Medulla oblongata (tissue), 1 donor: ENCODE results near the gene MB.
"Not testable (repeated sequence)": the region's sequence is repeated elsewhere in the genome, so short reads cannot be mapped to it uniquely, and the experiment has no call there.

Experiments used
- DNase-seq: peaks from one replicate; pipeline ENCODE4 v3.0.0-alpha.2; 2015; ENCODE audit errors: extremely low spot score

Gene MB

DNA sequence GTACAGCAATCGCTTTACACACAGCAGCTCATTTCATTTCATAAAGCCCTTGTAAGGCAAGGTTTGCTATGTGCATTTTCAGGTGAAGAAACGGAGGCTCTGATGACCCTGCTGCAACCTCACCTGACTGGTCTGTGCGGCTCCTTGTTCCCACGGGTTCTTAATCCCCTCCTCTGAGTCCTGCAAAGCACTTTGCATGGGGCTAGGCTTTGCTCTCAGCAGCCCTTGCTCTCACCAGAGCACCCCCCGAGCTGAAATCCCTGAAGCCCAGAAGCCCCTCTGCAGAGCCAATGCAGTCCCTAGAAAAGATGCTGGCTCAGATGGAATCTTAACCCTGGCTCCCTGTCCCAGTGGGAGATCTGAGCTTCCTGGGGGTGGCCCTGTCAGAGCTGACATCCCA, 20.1 kb upstream of the MB start:
- no peak for DNase-seq

DNA sequence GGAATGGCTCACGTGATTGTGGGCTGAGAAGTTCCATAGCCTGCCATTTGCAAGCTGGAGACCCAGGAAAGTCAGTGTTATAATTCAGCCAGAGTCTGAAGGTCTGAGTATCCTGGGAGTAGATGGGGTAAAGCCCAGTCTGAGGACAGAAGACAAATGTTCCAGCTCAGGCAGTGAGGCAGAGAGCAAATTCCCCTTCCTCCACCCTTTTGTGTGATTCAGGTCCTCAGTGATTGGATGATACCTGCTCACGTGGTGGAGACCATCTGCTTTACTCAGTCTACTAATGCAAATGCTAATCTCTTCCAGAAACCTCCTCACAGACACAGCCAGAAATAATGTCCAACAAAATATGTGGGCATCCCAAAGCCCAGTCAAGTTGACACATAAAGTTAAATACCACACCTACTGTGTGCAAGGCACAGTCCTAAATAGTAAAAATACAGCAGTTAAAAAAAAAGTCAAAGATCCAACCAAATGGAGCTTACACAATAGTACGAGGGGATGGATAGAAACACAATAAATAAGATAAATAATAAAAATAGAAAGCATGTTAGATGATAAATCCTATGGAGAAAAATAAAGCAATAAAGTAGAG, 17.9 kb upstream of the MB start:
- DNase-seq = no peak

DNA sequence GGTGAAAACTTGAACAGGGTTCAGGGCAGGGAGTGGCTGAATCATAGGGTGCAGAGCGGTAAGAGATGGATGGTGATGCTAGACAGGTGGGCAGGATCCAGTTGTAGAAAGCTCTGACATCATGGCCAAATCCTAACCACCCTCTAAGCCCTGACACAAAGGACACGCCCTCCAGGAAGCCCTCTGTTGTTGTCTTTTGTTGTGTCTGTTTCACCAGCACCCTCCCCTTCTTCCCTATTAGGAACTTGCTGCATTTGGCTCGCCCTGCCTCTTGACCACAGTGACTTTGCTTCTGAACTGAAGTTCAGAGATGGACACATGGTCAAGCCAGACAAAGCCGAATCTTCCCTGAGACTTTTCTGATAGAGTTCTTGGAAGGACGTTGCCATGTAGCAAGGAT, 16.9 kb upstream of the MB start:
- no peak for DNase-seq

DNA sequence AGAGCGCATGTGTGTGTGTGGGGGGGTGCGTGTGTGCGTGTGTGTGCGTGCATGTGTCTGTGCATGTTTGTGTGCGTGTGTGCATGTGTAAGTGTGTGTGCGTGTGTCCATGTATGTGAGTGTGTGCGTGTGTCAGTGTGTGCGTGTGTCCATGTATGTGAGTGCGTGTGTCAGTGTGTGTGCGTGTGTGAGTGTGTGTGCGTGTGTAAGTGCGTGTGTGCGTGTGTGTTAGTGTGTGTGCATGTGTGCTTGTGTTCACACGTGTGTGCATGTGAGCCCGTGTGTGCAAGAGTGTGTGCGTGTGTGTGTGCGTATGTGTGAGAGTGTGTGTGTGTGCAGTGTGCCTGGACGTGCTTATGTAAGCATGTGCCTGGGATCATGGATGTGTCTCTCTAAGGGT, 16.4 kb upstream of the MB start:
- DNase-seq = no peak

DNA sequence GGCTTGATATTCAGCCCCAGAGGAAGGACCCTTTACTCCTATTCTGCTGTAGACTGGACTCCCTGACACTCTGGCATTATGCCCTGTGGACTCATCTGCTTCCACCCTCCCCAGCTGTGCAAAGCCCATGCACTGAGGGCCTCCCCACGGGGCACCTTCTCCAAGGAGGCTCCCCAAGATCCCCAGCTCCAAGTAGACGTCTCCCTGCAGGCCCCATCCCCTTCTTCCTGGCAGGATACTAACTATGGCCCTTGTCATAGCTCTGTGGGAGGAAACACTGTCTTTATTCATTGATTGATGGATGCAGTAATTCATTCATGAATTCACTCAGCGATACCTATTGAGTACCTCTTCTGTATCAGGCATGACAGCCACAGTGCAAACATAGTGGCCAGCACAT, 15.8 kb upstream of the MB start:
- no peak for DNase-seq

DNA sequence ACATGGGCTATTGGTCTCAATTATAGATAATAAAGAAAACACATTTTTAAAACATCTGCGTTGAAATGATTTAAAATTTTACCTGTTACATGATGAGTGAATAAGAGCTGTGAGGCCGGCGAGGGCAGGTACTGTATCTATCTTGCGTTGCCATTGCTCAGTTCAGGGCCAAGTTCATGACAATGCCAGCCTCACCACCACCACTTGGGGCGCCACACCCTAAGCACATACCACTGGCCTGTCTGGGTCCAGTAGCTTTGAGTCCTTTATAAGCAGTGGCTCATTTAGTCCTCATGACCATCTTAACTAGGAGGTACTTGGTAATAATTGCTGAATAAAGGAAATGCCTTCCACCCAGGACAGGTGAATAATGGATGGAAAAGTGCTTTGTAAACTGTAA, 14.5 kb upstream of the MB start:
- DNase-seq = no peak

DNA sequence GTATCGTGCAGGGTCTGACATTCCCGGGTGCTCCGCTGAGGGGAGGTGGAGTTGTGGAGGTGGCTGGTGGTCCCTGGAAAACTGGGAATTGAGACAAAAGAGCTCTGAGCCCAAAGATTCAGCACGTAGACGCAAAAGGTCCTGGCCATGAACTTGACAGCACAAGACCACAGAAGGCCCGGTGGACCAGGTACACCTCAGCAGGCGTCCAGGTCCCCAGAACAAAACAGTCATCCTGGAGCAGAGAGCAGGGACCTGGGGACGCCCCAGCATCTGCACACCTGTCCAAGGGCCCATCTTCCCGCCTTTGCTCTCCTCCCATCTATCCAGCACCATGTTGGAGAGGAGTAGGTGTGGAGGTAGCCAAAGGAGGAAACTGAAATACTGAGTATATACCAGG, 13.8 kb upstream of the MB start:
- DNase-seq = no peak

DNA sequence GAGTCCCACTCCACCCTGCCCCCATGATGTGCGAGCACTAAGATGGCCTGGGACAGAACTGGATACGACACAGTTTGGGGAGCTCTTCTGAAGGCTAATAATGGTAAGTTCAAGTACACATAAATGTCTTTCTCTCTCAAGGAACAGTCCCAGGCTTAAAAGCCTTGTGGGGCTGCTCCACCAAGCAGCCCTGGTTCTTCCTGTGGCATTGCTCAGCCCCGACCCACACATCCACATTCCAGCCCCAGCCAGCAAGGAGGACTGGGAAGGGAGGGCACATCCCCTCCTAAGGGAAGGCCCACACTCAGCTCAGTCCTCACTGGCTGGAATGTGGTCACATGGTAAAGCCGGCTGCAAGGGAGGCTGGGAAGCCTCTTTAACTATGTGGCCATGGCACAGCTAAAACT, 13.3 kb upstream of the MB start:
- DNase-seq = no peak

DNA sequence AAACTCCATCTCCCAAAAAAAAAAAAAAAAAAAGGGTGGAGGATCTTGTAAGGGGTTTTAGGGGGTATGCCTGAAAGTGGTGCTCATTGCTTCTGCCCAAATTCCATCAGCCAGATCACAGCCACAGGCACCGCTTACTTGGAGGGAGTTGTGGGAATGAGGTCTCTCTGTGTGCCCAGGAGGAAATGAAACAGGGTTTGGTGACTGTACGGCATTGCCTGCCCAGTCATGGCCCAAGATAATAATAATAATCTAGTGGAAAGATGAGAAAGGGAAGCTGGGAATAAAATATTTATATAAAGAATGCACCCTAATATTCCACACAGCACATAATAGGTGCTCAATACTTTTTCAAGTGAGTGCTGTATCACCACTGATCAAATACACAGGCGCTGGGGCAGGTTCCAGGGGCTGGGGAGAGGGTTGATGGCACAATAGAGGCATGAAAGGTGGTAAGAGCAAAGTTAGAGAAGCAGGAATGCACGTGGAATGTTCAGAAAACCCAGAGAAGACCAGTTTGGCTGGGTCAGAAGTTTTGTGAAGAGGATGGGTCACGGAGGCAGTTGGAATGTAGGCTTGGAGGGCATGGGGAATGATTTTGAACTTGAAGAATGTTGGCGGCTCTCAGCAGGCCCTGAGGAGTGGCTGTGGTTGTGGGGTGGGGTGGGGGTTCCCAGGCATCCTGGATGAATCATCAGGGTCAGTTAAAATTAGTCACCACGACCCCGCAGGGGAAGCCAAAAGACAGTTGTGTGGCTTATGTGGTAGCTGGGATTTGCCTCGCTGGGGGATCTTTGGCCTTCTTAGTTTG, 12.5 kb upstream of the MB start:
- no peak for DNase-seq

DNA sequence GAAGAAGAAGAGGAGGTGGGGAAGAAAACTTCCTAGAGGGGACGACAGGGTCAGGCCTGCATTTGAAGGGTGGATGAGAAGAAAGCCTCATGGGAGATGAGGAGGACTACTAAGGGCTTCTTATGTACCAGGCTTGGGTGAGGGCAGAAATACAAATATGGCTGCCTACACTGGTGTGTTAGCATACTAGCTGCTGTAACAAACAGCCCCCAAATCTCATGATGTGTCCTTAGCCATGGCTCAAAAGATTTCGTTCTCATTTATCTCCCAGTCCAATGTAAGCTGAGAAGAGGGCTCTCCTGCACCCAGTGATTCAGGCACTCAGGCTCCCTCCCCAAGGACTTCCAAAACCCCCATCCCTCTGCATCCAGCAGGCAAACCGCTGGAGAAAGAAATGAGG, 11.6 kb upstream of the MB start:
- no peak for DNase-seq

DNA sequence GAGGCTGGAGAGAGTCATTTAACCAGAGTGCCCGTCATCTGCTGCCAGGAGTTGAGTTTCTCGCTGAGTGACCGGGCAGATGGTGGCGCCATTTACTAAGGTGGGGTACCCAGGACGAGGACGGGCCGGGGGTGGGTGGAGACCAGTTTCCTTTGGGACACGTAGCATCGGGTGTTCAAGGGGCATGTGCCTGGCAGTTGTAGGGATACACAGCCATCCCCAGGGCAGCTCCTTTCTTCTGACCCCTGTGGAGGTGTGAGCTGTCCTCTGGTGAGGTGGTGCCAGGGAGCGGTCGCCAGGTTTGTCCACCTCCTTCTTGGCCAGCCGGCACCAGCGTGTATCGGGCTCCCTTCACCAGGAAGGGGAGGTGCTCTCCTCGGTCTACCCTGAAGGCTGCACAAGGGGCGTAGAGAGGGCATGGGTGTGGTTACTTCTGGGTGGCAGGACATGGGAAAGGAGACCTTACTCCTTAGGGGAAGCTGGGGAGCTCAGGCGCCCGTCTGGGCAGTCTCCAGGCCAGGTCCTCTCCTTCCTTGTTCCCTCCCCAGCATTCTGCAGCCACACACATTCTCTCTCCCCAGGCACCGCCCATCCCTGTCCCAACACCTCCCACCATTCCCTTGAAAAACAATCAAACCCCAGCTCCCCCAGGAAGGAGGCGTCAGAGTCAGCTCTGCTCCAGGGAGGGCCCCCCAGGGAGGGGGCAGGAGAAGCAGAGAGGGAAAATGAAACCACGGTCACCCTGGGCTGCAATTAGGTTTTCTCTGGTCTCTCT, 10.3 kb upstream of the MB start:
- DNase-seq = peak; percentile 78

DNA sequence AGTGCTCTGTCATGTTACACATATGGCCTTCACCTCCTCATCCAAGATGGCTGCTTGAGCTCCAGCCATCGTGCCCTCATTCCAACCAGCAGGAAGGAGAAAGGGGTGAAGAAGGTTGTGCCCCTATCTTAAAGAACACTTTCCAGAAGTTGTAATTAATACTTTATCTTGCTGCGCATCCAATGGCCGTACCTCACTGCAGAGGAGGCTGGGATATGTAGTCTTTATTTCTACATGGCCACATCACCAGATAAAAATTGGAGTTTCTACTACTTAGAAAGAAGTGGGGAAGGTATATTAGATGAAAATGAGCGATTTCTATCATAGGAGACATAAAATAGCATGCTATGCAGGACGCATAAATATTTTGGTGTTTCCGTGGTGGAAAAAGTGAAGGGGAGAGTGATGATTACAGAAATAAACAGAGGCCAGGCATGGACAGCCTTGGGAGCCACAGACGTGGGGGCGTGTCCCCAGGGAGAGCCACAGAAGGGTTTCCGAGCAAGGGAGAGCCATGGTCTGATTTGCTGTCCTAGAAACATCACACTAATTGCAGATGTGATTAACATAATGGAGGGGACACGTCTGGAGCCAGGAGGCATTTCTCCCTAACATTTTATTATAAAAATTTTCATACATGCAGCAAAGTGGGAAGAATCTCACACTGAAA, 8.8 kb upstream of the MB start:
- DNase-seq = no peak

DNA sequence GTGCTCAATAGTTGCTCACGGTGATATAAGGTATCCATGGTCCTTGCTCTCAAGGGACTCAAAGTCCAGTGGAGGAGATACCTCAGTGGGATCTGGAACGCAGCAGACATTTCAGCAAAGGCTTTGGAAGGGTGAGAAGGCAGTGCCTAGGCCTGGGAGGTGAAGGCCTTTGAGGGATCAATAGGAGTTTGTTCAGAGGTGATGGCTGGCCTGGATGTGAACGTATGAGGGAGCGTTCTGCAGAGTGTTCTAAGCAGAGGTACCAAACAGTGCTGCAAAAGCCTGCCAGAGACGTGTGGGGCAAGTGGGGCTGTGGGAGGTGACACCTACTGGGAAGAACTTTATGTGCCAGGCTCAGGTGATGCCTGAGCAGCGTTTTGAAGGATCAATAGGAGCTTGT, 7.4 kb upstream of the MB start:
- no peak for DNase-seq

DNA sequence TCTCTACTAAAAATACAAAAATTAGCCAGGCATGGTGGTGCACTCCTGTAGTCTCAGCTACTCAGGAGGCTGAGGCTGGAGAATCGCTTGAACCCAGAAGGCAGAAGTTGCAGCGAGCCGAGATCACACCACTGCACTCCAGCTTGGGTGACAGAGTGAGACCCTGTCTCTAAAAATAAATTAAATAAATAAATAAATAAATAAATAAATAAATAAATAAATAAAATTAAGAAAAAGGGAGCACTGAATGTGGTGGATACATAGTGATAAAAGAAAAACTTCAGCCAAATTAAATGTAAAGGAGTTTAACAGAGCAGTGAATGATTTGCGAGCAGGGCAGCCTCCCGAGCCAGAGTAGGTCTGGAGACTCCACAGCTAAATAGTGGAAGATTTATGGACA, 6.8 kb upstream of the MB start:
- DNase-seq = not testable (repeated sequence)

DNA sequence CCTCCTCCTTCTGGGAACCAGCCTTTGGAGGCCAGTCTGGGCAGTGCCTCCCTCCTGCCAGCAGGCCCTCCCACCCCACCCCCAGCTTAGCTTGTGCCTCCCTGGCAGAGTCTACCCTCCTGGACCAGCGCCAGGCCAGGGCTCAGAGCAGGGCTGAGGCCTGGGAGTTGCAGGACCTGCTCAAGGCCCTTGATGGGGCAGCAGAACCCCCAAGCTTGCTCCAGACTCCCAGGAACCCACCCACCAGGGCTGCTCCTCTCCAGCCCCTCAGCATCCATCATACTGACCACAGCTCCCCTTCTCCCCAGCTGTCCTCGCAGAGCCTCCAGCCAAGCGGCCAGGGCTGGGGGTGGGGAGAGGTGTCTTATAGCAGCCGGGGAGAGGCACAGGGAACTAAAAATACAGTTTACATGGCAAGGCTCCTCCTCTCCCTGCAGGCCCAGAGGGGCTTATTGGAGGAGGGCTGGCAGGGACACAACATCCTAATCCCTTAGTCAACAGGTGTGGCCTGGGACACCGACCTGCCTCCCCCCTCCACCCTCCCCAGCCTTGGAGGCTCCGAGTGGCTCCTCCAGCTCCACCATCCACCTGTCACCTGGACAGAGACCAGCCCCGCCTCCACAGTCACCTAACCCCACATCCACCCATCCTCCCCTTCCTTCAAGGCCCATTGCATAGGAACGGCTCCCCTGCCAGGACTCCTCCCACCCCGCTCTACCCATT, 5.2 kb upstream of the MB start:
- peak; percentile 20 for DNase-seq

DNA sequence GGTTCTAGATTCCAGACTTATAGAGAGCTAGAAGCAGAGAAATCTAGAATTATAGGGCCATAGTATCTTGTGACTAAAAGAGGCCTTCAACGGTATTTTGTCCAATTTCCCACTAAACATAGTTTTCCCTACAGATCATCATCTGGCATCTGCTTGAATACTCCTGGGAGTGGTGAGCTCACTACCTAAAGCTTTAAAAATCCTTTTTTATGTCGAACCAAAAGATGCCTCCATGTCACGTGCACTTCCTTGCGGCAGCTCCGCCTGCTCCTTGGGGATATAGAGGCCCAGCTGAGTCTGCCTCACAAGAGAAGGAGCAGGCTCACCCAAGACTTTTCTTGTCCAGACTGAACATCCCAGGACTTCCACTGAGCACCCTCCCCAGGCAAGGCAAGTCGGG, 4.3 kb upstream of the MB start:
- DNase-seq = no peak

DNA sequence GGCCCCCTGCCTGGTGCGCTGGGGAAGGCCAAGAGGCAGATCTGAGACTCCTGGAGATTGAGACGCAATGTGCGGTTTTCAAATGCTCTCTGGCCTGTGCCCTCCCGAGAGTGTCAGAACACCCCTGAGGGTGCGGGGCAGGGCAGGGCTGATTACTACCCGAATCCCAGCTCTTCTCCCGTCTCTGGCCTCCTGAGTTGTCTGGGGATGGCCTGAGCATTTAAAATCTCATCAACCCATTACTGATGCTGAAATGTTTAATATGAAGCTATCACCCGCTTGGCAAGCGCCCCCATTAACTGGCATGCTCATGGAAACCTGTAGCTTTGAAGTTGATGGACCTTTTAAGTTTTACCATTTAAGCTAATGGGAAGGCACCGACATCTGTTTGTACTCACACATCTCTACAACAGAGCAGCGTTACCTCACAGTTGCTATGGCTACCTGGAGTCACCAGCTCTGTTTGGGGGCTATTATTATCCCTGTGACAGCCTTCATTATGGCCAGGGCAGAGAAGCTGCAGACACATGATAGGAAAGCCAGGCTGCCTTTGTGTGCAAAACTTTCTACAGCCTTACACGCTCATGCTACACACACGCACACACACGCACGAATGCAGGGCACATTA, 3.6 kb upstream of the MB start:
- no peak for DNase-seq

DNA sequence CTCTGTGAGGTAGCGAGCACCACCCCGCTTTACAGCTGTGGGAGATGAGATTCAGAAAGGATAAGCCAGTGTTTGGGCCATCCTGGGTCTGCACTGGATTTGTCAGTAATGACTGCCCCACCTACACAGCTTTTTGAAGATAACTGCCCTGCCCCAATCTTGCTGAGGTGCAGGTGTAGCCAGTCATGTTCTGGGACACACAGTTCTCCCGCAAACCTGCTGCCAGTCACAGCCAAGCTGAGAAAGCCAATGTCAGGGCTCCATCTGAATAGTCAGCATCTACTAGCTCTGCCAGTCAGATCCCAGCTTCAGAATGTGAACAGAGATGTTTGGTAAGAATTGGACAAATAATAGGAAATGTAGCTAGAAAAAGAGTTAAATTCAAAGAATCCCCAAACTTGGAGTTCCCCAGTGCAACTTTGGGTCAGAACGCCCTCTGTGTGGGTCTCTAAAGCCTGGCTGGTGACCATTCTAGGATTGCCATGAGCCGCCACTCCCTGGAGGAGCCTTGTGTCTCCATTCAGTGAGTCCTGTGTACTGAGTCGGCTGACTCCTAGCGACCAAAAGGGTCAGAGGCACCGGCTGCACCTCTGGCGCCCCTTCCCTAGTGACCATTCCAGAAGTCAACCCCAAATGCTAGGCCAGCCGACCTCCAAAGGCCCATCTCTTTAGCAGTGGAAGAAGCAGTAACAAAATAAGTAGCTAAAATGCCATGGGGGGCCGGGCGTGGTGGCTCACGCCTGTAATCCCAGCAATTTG, 2.4 kb upstream of the MB start:
- DNase-seq = no peak

DNA sequence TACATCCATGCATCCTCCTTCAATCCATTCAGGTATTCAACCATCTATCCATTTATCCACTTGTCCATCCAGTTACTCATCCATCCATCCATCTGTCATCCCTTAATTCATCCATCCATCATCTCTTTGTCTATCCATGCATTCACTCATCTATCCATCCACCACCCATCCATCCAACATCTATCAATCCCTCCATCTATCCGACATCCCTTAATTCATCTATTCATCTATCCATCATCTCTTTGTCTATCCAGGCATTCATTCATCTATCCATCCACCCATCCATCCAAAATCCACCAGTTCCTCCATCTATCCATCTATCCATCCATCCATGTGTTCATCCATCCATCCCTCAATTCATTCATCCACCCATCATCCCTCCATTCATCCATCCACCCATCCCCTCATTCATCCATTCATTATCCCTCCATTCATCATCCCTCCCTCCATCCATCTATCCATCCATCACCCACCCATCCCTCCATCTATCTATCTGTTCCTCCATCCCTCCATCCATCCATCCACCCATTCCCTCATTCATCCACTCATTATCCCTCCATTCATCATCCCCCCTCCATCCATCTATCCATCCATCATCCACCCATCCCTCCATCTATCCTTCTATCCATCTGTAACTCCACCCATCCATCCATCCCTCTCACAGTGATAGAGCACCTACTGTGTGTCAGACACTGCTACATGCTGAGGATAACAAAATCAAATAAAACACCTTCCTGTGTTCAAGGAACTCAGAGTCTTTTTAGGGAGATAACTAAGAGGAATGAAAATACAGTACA, 1.5 kb upstream of the MB start:
- DNase-seq = no peak

DNA sequence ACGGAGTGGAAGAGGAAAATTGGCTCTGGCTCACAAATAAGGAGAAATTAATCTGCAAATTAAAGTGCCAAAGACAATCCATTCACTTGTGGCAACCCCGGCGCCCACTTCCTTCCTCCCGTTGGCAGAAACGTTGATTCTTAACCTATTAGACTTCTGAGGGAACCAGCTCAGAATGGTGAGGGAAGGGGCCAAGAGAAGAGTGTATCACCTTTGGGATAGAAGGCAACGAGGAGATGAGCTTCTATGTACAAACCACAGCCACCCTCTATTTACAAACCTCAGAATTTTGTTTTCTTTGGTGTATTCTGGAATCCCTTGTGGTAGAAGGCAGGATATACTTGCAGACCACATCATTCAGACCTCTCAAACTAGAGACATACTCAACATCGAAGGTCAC, 1.1 kb downstream of the MB start:
- no peak for DNase-seq
